Measurements from ENCODE around the gene CCNG2.

DNA sequence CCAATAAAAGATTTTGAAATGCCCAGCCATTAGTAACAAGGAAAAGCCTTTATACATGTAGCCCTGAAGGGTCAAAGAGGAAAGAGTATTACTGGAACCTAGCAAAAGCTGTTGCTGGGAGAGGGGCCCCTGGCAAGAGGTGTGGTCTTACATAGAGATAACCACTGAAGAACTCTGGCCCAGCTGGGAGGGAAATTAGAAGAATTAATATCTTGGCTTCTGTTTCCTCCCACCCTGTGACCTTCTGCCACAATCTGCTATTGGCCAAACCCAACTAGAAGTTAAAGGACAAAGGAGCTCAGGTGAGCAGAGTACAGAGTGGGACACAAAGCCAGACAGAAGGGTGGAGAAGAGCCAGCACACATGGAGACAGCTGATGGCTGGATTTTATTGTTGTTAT, 39.3 kb upstream of the CCNG2 start:
- TF ChIP-seq POLR2A (IDR thresholded peaks at IDR 0.05; ENCODE audit: low read depth, low read length) (no peak), TAF1 (IDR thresholded peaks at IDR 0.05; ENCODE audit: borderline replicate concordance, low read depth, low read length) (no peak), POLR2AphosphoS5 (IDR thresholded peaks at IDR 0.05; ENCODE audit: low read depth, low read length) (no peak)

Measured in GM12892 (cell line).